H1 (cell line): Measurements from ENCODE around the gene ZNF223. TPM values are rescaled to one million over a fixed set of nuclear protein-coding genes. Genes with fewer than 3 reads are reported as not detected.

ENCODE experiments used
- CTCF ChIA-PET: fragments of 300-600 bp; sonication (Branson Sonifier 250); formaldehyde crosslinking; loops from one replicate; lab custom pipeline; 2021; ENCODE audit not compliant: partially characterized antibody; lab: Charles Lee
- POLR2A ChIA-PET: fragments of 300-600 bp; sonication (Branson Sonifier 250); formaldehyde crosslinking; loops from one replicate; lab custom pipeline; 2021; ENCODE audit warnings: inconsistent platforms; ENCODE audit not compliant: partially characterized antibody; lab: Charles Lee
- DNase-seq, 2 experiments: peaks; one replicate each; pipeline versions ENCODE4 v3.0.0 to v3.0.0-alpha.2; 2010 to 2022; ENCODE audit warnings: low spot score in 2 of 2, low read depth in 1 of 2, mixed read lengths in 1 of 2
- FAIRE-seq: peaks from 2 replicates; lab custom pipeline; 2011; peaks lifted over from hg19 to GRCh38; lab: Jason Lieb, UNC
- H2AFZ ChIP-seq: 2 replicates; pipeline ENCODE4 v1.8.1; 2012; ENCODE audit warnings: low read length, inconsistent platforms
- H2AK5ac ChIP-seq: 2 replicates; pipeline ENCODE4 v1.6.1; 2013; ENCODE audit warnings: low read depth, low read length
- H2BK120ac ChIP-seq: replicated peaks from 2 replicates; pipeline ENCODE3; 2013; ENCODE audit warnings: low read depth, low read length, inconsistent platforms
- H2BK12ac ChIP-seq: 2 replicates; pipeline ENCODE4 v1.6.1; 2013; ENCODE audit warnings: low read depth, low read length
- H2BK15ac ChIP-seq: 2 replicates; pipeline ENCODE4 v1.6.1; 2013; ENCODE audit warnings: low read length
- H2BK20ac ChIP-seq: 2 replicates; pipeline ENCODE4 v1.6.1; 2013; ENCODE audit warnings: low read length
- H2BK5ac ChIP-seq: 2 replicates; pipeline ENCODE4 v1.6.1; 2013; ENCODE audit warnings: low read depth, low read length
- H3K14ac ChIP-seq: 2 replicates; pipeline ENCODE4 v1.6.1; 2013; ENCODE audit warnings: inconsistent platforms; ENCODE audit not compliant: insufficient read length
- H3K18ac ChIP-seq: 2 replicates; pipeline ENCODE4 v1.6.1; 2013; ENCODE audit warnings: low read length; ENCODE audit errors: extremely low read depth
- H3K23ac ChIP-seq: 2 replicates; pipeline ENCODE4 v1.6.1; 2013; ENCODE audit warnings: inconsistent platforms; ENCODE audit not compliant: insufficient read length
- H3K23me2 ChIP-seq: 2 replicates; pipeline ENCODE4 v1.6.1; 2013; ENCODE audit warnings: low read depth, low read length
- H3K27ac ChIP-seq: 2 replicates; pipeline ENCODE4 v1.6.1; 2011; ENCODE audit warnings: low read depth, low read length, inconsistent platforms
- H3K27me3 ChIP-seq, 4 experiments: replicated peaks in 1 of 4; 1 replicate in 1 of 4; 2 replicates in 3 of 4; pipeline versions ENCODE4 v1.6.1 to v1.8.1; 2011 to 2013; ENCODE audit warnings: low read length in 3 of 4, mild to moderate bottlenecking in 3 of 4, inconsistent platforms in 2 of 4, mixed read lengths in 2 of 4, moderate library complexity in 1 of 4; ENCODE audit not compliant: control insufficient read depth in 3 of 4, insufficient read depth in 3 of 4; ENCODE audit errors: extremely low read depth in 1 of 4
- H3K36me3 ChIP-seq, 4 experiments: 2 replicates each; pipeline versions ENCODE4 v1.6.1 to v1.8.1; 2011 to 2013; ENCODE audit warnings: mild to moderate bottlenecking in 4 of 4, low read length in 3 of 4, moderate library complexity in 2 of 4, control low read depth in 1 of 4, inconsistent platforms in 1 of 4; ENCODE audit not compliant: insufficient read depth in 4 of 4, control insufficient read depth in 2 of 4
- H3K4ac ChIP-seq: replicated peaks from 2 replicates; pipeline ENCODE3; 2013; ENCODE audit warnings: low read length, low read depth, mixed read lengths, inconsistent platforms; ENCODE audit not compliant: insufficient read length
- H3K4me1 ChIP-seq, 4 experiments: replicated peaks in 1 of 4; 1 replicate in 1 of 4; 2 replicates in 3 of 4; pipeline versions ENCODE4 v1.6.1 to v1.8.1; 2011 to 2013; ENCODE audit warnings: low read length in 3 of 4, inconsistent platforms in 2 of 4, mixed read lengths in 1 of 4; ENCODE audit not compliant: insufficient read depth in 4 of 4, control insufficient read depth in 3 of 4
- H3K4me2 ChIP-seq, 2 experiments: 2 replicates each; pipeline versions ENCODE4 v1.6.1 to v1.8.1; 2011 to 2013; ENCODE audit warnings: low read depth in 2 of 2, low read length in 2 of 2, control low read depth in 1 of 2, inconsistent platforms in 1 of 2, mild to moderate bottlenecking in 1 of 2; ENCODE audit not compliant: insufficient read depth in 1 of 2
- H3K4me3 ChIP-seq, 4 experiments: fragments of 200-600, 300-600 bp in 1 of 4; sonication (generic), shearing (Covaris generic), sonication (Bioruptor Twin) in 1 of 4; 2 replicates each; pipeline versions ENCODE4 v1.5.1 to v1.8.1; 2011 to 2016; ENCODE audit warnings: low read length in 4 of 4, low read depth in 3 of 4, control low read depth in 2 of 4, inconsistent platforms in 2 of 4, mild to moderate bottlenecking in 2 of 4, mixed read lengths in 1 of 4, moderate library complexity in 1 of 4; ENCODE audit not compliant: insufficient read depth in 2 of 4; ENCODE audit errors: extremely low read depth in 1 of 4
- H3K56ac ChIP-seq: replicated peaks from 2 replicates; pipeline ENCODE3; 2013; ENCODE audit warnings: low read depth, mild to moderate bottlenecking, mixed read lengths, low read length, inconsistent platforms; ENCODE audit not compliant: insufficient read length
- H3K79me1 ChIP-seq: 2 replicates; pipeline ENCODE4 v1.6.1; 2013; ENCODE audit warnings: low read depth, low read length, control low read depth
- H3K79me2 ChIP-seq, 2 experiments: 2 replicates each; pipeline versions ENCODE4 v1.6.1 to v1.8.1; 2012 to 2013; ENCODE audit warnings: low read length in 2 of 2, mild to moderate bottlenecking in 2 of 2, inconsistent platforms in 1 of 2; ENCODE audit not compliant: insufficient read depth in 2 of 2, control insufficient read depth in 1 of 2
- H3K9ac ChIP-seq, 4 experiments: replicated peaks in 1 of 4; 1 replicate in 1 of 4; 2 replicates in 3 of 4; pipeline versions ENCODE4 v1.6.1 to v1.8.1; 2011 to 2013; ENCODE audit warnings: low read depth in 3 of 4, low read length in 3 of 4, control low read depth in 2 of 4, mild to moderate bottlenecking in 2 of 4, moderate library complexity in 2 of 4, inconsistent platforms in 1 of 4; ENCODE audit errors: extremely low read depth in 1 of 4
- H3K9me3 ChIP-seq, 2 experiments: 2 replicates each; pipeline versions ENCODE4 v1.6.1 to v1.8.1; 2012 to 2013; ENCODE audit warnings: mild to moderate bottlenecking in 2 of 2, moderate library complexity in 2 of 2, control low read depth in 1 of 2, inconsistent platforms in 1 of 2, low read depth in 1 of 2, low read length in 1 of 2, mixed read lengths in 1 of 2; ENCODE audit not compliant: insufficient read depth in 2 of 2
- H4K20me1 ChIP-seq, 2 experiments: replicated peaks in 1 of 2; 2 replicates each; pipeline versions ENCODE3 to v1.8.1; 2011 to 2013; ENCODE audit warnings: inconsistent platforms in 2 of 2, low read length in 2 of 2, mild to moderate bottlenecking in 1 of 2; ENCODE audit not compliant: insufficient read depth in 2 of 2, control insufficient read depth in 1 of 2
- H4K5ac ChIP-seq: 2 replicates; pipeline ENCODE4 v1.6.1; 2013; ENCODE audit warnings: low read length, low read depth, mixed read lengths, inconsistent platforms; ENCODE audit not compliant: insufficient read length
- H4K8ac ChIP-seq: 2 replicates; pipeline ENCODE4 v1.8.0; 2013; ENCODE audit warnings: mild to moderate bottlenecking, moderate library complexity, low read length, inconsistent platforms; ENCODE audit not compliant: insufficient read depth; ENCODE audit errors: extremely low read depth
- H4K91ac ChIP-seq: replicated peaks from 2 replicates; pipeline ENCODE3; 2013; ENCODE audit warnings: low read length, mixed read lengths, inconsistent platforms; ENCODE audit not compliant: insufficient read length
- ASH2L ChIP-seq: fragments of 200-600, 300-600 bp; sonication (generic); IDR thresholded peaks from one replicate; pipeline ENCODE4 v1.7.1; 2017; ENCODE audit warnings: low read length
- BACH1 ChIP-seq: IDR thresholded peaks from 2 replicates; pipeline ENCODE4 v1.6.1; 2012; ENCODE audit warnings: low read length, improper control_type of control experiment
- HDAC2 ChIP-seq, 2 experiments: fragments of 300-600 bp in 1 of 2; sonication (generic) in 1 of 2; IDR thresholded peaks; 2 replicates each; pipeline ENCODE4 v1.6.1; 2011 to 2012; ENCODE audit warnings: low read depth in 2 of 2, low read length in 2 of 2, mild to moderate bottlenecking in 2 of 2, moderate library complexity in 2 of 2, borderline replicate concordance in 1 of 2, inconsistent platforms in 1 of 2
- PHF8 ChIP-seq: fragments of 200-600 bp; sonication (generic); conservative IDR thresholded peaks from 2 replicates; pipeline ENCODE4 v1.7.1; 2012; ENCODE audit warnings: low read depth, mild to moderate bottlenecking, inconsistent platforms, low read length, moderate library complexity
- RAD21 ChIP-seq, 2 experiments: IDR thresholded peaks in 1 of 2; conservative IDR thresholded peaks in 1 of 2; 2 replicates each; pipeline ENCODE4 v1.6.1; 2011; ENCODE audit warnings: low read depth in 2 of 2, low read length in 2 of 2, improper control_type of control experiment in 1 of 2, inconsistent platforms in 1 of 2, mild to moderate bottlenecking in 1 of 2, moderate library complexity in 1 of 2
- YY1 ChIP-seq: IDR thresholded peaks from 2 replicates; pipeline ENCODE4 v1.6.1; 2011; ENCODE audit warnings: low read depth, mild to moderate bottlenecking, low read length
- ZNF274 ChIP-seq: IDR thresholded peaks from 2 replicates; pipeline ENCODE4 v1.7.0; 2012; ENCODE audit warnings: low read length, borderline replicate concordance; ENCODE audit errors: extremely low read depth
- WGBS, 2 experiments: shearing (Covaris generic) in 1 of 2; methylation state at CpG; one replicate each; pipeline versions ENCODE4 v1.1.6 to v1.1.7; 2013 to 2015; ENCODE audit warnings: low lambda C conversion rate in 2 of 2, mixed read lengths in 2 of 2, inconsistent platforms in 1 of 2, low coverage in 1 of 2, missing lambda C conversion rate in 1 of 2; ENCODE audit not compliant: insufficient replicate concordance in 2 of 2, insufficient coverage in 1 of 2, insufficient read length in 1 of 2; ENCODE audit errors: extremely low coverage in 1 of 2, missing lambda C conversion rate in 1 of 2; 5-methylcytosine and 5-hydroxymethylcytosine counted together
- polyA plus RNA-seq, 7 experiments: library from polyadenylated mRNA; depleted of rRNA in 3 of 7; stranded (reverse) in 5 of 7; unstranded in 2 of 7; fragments of >200 nt in 5 of 7; fragments of 200-250 nt in 2 of 7; gene quantifications; 1 replicate in 5 of 7; 2 replicates in 1 of 7; 4 replicates in 1 of 7; pipeline versions ENCODE4 v1.2.1 to v1.2.3, GENCODE V29; 2011 to 2013; ENCODE audit warnings: missing spikeins in 2 of 7, mixed read lengths in 2 of 7
- total RNA-seq: library from RNA; stranded (reverse); fragmentation: NEBNext Ultra II Directional; extraction: Animal tissue kit (Norgen Biotek cat#: 25700); gene quantifications from 2 replicates; pipeline ENCODE4 v1.2.1, GENCODE V29; 2021
- TF ChIP-seq, protein P1 (sequence below): IDR thresholded peaks from 2 replicates; pipeline ENCODE4 v1.6.1; 2011; ENCODE audit warnings: low read depth, mild to moderate bottlenecking, low read length; ENCODE audit not compliant: insufficient read depth
- TF ChIP-seq, protein P2 (sequence below), 3 experiments: IDR thresholded peaks; 1 replicate in 2 of 3; 2 replicates in 1 of 3; pipeline versions ENCODE4 v1.5.1 to v1.6.1; 2011; ENCODE audit warnings: low read length in 3 of 3, mild to moderate bottlenecking in 3 of 3, inconsistent platforms in 2 of 3, low read depth in 1 of 3, moderate library complexity in 1 of 3; ENCODE audit not compliant: insufficient read depth in 1 of 3; ENCODE audit errors: control extremely low read depth in 1 of 3

The ZNF223 gene
- total and polyA plus RNA-seq, 2 of the 8 experiments (the other 6 are each of a cell fraction or from before 2014, with no cell fraction given): 1.7 to 4.3 TPM

DNA sequence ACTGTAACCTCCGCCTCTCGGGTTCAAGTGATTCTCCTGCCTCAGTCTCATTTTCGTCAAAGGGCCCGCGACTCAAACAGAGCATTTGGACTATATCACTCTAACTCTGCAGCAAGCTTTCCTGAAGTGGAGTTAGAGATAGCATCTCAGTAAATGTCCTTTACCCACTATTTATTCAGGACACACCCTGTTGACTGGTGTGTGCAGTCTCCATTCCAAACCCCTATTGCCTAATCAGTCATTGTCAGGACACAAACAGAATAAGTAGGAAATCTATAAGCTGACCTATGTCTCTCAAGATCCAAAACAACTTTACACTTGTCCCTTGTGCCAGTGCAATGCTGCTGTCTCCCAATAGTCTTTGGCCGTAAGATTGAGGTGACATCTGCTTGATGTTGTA is 25.2 kb upstream of the ZNF223 start:
- H3K4me1 ChIP-seq: no peaks in the 10 kb centered on the region
- no peak overlapping the region for H3K23ac ChIP-seq
- H2BK12ac ChIP-seq: no peak overlapping the region
- H3K79me2 ChIP-seq: peaks cover 0 to 4% of the 10 kb centered on the region in 2 experiments; a peak in 2 of 4 replicates
- no peak overlapping the region for H3K18ac ChIP-seq
- H2BK20ac ChIP-seq: no peak overlapping the region
- H2BK15ac ChIP-seq: no peak overlapping the region
- H3K4me2 ChIP-seq: no peak overlapping the region; a peak in 1 of 4 replicates
- no peak overlapping the region for H4K91ac ChIP-seq
- H3K79me1 ChIP-seq: peaks cover 4% of the 10 kb centered on the region
- no peak overlapping the region for H2BK120ac ChIP-seq
- peaks cover 4 to 43% (median 26%) of the 10 kb centered on the region in 4 experiments; a peak in 6 of 8 replicates for H3K36me3 ChIP-seq
- H3K4me3 ChIP-seq: no peak overlapping the region
- ChIA-PET POLR2A (interaction anchor here (2.1 kb wide), 1 partner anchor 25 kb away, joined by 11 read pairs; the partner anchor contains the start of gene ZNF223), CTCF (no interaction called here)
- peaks cover 6 to 13% of the 10 kb centered on the region in 2 experiments for H3K9me3 ChIP-seq
- TF ChIP-seq YY1 (no peak), RAD21 (IDR thresholded peaks at IDR 0.05 in 1 of 2, conservative IDR thresholded peaks at IDR 0.05 in 1 of 2; ENCODE audit: low read depth in 2 of 2, low read length in 2 of 2) (no peak), PHF8 (no peak), BACH1 (no peak), HDAC2 (IDR thresholded peaks at IDR 0.05; ENCODE audit: borderline replicate concordance in 1 of 2, low read depth in 2 of 2, low read length in 2 of 2) (no peak), ZNF274 (no peak), ASH2L (no peak)
- TF ChIP-seq, protein P1, sequence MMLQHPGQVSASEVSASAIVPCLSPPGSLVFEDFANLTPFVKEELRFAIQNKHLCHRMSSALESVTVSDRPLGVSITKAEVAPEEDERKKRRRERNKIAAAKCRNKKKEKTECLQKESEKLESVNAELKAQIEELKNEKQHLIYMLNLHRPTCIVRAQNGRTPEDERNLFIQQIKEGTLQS: no peak
- TF ChIP-seq, protein P2, sequence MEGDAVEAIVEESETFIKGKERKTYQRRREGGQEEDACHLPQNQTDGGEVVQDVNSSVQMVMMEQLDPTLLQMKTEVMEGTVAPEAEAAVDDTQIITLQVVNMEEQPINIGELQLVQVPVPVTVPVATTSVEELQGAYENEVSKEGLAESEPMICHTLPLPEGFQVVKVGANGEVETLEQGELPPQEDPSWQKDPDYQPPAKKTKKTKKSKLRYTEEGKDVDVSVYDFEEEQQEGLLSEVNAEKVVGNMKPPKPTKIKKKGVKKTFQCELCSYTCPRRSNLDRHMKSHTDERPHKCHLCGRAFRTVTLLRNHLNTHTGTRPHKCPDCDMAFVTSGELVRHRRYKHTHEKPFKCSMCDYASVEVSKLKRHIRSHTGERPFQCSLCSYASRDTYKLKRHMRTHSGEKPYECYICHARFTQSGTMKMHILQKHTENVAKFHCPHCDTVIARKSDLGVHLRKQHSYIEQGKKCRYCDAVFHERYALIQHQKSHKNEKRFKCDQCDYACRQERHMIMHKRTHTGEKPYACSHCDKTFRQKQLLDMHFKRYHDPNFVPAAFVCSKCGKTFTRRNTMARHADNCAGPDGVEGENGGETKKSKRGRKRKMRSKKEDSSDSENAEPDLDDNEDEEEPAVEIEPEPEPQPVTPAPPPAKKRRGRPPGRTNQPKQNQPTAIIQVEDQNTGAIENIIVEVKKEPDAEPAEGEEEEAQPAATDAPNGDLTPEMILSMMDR (IDR thresholded peaks at IDR 0.05; ENCODE audit: control extremely low read depth in 1 of 3, insufficient read depth in 1 of 3, low read depth in 1 of 3, low read length in 3 of 3): no peak
- no peaks in the 10 kb centered on the region for H4K20me1 ChIP-seq
- H4K8ac ChIP-seq: no peak overlapping the region
- no peak overlapping the region for H2AFZ ChIP-seq
- peaks cover 4% of the 10 kb centered on the region; the same call in 1 of the 2 replicates for H3K23me2 ChIP-seq
- FAIRE-seq (no peak), DNase-seq (no peak)
- no peak overlapping the region for H3K14ac ChIP-seq
- no peak overlapping the region for H4K5ac ChIP-seq
- no peak overlapping the region for H2BK5ac ChIP-seq
- H3K4ac ChIP-seq: no peak overlapping the region
- H3K56ac ChIP-seq: no peak overlapping the region
- H2AK5ac ChIP-seq: no peak overlapping the region
- no peak overlapping the region for H3K9ac ChIP-seq
- H3K27me3 ChIP-seq: no peaks in the 10 kb centered on the region
- H3K27ac ChIP-seq: no peak overlapping the region
- WGBS, 2 experiments: 93% methylated on average over 6 of the region's 6 CpGs; no CpG with 5 or more reads in 1 of the 2 experiments
